NCI-H510A treated with DMSO at 0.1 percent for 48 hours (cell line): ENCODE data around the gene NAT9.

Experiments used
- DNase-seq: peaks from one replicate; lab custom pipeline; 2025; lab: John Stamatoyannopoulos, UW

Gene NAT9

GRCh38 chr17:74779948-74780400, 3.8 kb upstream of the NAT9 start:
- no peak for DNase-seq

GRCh38 chr17:74779501-74779900, 3.4 kb upstream of the NAT9 start:
- no peak for DNase-seq

GRCh38 chr17:74778960-74779359, 2.8 kb upstream of the NAT9 start:
- no peak for DNase-seq

- DNase-seq: no peak
Observed at GRCh38 chr17:74777901-74778515, 1.9 kb upstream of the NAT9 start.

GRCh38 chr17:74776990-74777389, 845 bp upstream of the NAT9 start:
- no peak for DNase-seq

- DNase-seq: no peak
Observed at GRCh38 chr17:74775409-74776043, 619 bp downstream of the NAT9 start.

GRCh38 chr17:74773871-74774286, 2.3 kb downstream of the NAT9 start:
- DNase-seq: no peak

- no peak for DNase-seq
Observed at GRCh38 chr17:74773414-74773813, 2.7 kb downstream of the NAT9 start.

GRCh38 chr17:74772053-74772452, 4.1 kb downstream of the NAT9 start:
- DNase-seq: no peak

- no peak for DNase-seq
Observed at GRCh38 chr17:74771319-74771914, 4.7 kb downstream of the NAT9 start.

- peak; percentile 71 for DNase-seq
Observed at GRCh38 chr17:74770498-74771318, 5.4 kb downstream of the NAT9 start.

- DNase-seq: no peak
Observed at GRCh38 chr17:74769856-74770497, 6.2 kb downstream of the NAT9 start.

GRCh38 chr17:74769266-74769855, 6.8 kb downstream of the NAT9 start:
- DNase-seq: no peak

GRCh38 chr17:74768763-74769114, 7.4 kb downstream of the NAT9 start:
- DNase-seq: no peak

GRCh38 chr17:74768069-74768762, 7.9 kb downstream of the NAT9 start:
- no peak for DNase-seq

GRCh38 chr17:74767111-74767516, 9.0 kb downstream of the NAT9 start:
- DNase-seq: no peak

GRCh38 chr17:74766413-74766812, 9.7 kb downstream of the NAT9 start:
- no peak for DNase-seq

- no peak for DNase-seq
Observed at GRCh38 chr17:74764751-74765286, 11.3 kb downstream of the NAT9 start.

- no peak for DNase-seq
Observed at GRCh38 chr17:74763565-74764387, 12.4 kb downstream of the NAT9 start.

- no peak for DNase-seq
Observed at GRCh38 chr17:74761931-74762330, 14.2 kb downstream of the NAT9 start.
